GM12892 (cell line): ENCODE data around the gene MARCHF10.

Source experiments
- POLR2A ChIP-seq: IDR thresholded peaks from 2 replicates; pipeline ENCODE4 v1.6.1; 2011; ENCODE audit warnings: low read depth, low read length, control low read depth
- TAF1 ChIP-seq: IDR thresholded peaks from 2 replicates; pipeline ENCODE4 v1.6.1; 2011; ENCODE audit warnings: low read depth, mild to moderate bottlenecking, control low read depth, low read length, borderline replicate concordance

GRCh38 chr17:62786646-62787045, 21.5 kb downstream of the MARCHF10 start:
- no peak for TF ChIP-seq POLR2A
- no peak for TF ChIP-seq TAF1
